ENCODE data around the gene BBX. TPM values are rescaled to one million over a fixed set of nuclear protein-coding genes. Genes with fewer than 3 reads are reported as not detected.
"Not testable (repeated sequence)": the region's sequence is repeated elsewhere in the genome, so short reads cannot be mapped to it uniquely, and the experiment has no call there.

BBX gene
- total RNA-seq, 1 donor from 2014 or later, result 38.1 TPM

GRCh38 chr3:107542665-107543064, 19.9 kb downstream of the BBX start:
- no peak for DNase-seq (ENCODE audit: low read depth in 2 of 2)

GRCh38 chr3:107543666-107544065, 20.9 kb downstream of the BBX start:
- DNase-seq (ENCODE audit: low read depth in 2 of 2), result peak; percentile 45 to 59

GRCh38 chr3:107545680-107546120, 22.9 kb downstream of the BBX start:
- DNase-seq (ENCODE audit: low read depth in 2 of 2), result no peak

DNA sequence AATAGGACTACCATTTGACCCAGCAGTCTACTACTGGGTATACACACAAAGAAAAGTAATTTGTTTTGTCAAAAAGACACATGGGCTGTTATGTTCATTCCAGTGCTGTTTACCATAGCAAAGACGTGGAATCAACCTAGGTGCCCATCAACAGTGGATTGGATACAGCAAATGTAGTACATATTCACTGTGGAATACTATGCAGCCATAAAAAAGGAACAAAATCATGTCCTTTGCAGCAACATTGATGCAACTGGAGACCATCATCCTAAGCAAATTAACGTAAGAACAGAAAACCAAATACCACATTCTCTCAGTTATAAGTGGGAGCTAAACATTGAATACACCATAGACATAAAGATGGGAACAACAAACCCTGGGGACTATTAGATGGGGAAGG, 25.8 kb downstream of the BBX start:
- DNase-seq (ENCODE audit: low read depth in 2 of 2), result no peak

GRCh38 chr3:107555359-107555758, 32.6 kb downstream of the BBX start:
- no peak for DNase-seq (ENCODE audit: low read depth in 2 of 2)

DNA sequence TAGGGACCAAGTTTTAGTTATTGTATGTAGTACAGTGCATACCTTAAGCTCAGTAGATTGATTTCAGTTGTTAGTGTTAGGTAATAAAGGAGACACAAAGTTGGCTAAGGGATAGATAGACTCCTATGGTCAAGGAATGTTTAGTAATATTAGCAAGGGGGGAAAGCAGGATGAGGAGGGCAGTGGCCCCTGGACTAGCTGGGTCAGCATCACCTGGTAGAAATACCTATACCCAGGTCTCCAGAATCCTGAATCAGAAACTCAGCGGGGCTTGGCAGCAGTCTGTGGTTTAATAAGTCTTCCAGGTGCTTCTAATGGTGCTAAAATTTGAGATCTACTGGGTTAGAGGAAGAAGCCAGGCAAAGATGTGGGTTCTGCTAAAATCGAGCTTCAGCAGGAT, 35.0 kb downstream of the BBX start:
- no peak for DNase-seq (ENCODE audit: low read depth in 2 of 2)

DNA sequence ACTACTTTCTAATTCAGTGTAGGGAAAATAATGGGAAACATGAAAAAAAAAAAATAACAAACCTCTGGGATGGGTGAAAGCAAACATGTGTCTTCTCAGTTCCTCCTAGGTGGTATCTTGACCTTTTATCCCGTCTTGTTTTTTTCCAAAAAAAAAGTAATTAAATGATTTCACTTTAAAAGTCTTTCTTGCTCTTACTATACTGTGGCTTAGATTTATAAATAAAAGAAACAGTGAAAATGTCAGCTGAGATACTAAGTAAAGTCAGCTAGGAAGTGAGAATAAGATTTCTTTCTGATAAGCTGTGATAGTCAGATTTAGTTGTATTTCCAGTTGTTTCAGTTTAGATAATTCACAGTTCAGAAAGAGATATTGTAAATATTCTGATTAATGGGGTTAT, 37.4 kb downstream of the BBX start:
- no peak for DNase-seq (ENCODE audit: low read depth in 2 of 2)

GRCh38 chr3:107561980-107562379, 39.2 kb downstream of the BBX start:
- no peak for DNase-seq (ENCODE audit: low read depth in 2 of 2)

- DNase-seq (ENCODE audit: low read depth in 2 of 2), result no peak
Observed at GRCh38 chr3:107562969-107563529, 40.3 kb downstream of the BBX start.

- not testable (repeated sequence) for DNase-seq (ENCODE audit: low read depth in 2 of 2)
Observed at GRCh38 chr3:107565244-107565643, 42.5 kb downstream of the BBX start.

DNA sequence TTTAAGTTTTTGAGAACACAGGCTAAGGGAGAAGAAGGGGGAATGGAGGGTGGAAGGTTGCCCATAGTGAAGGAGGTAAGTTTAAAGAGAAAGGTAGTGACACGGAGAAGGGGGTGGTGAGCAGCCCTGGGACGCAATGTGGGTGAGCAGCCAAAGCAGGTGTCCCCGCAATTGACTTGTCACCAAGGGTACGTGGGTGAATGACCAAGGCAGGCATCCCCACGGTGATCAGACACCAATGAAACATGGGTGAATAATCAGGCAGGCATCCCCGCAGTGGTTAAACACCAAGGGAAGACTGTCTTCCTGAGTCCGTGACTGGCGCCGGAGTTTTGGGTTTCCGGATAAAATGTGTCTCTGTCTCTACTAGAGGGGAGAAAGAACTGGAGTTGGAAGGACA, 48.3 kb downstream of the BBX start:
- not testable (repeated sequence) for DNase-seq (ENCODE audit: low read depth in 2 of 2)

- not testable (repeated sequence) for DNase-seq (ENCODE audit: low read depth in 2 of 2)
Observed at GRCh38 chr3:107571492-107571891, 48.7 kb downstream of the BBX start.

- DNase-seq (ENCODE audit: low read depth in 2 of 2), result peak; percentile 56 to 64
Observed at GRCh38 chr3:107574650-107575049, 51.9 kb downstream of the BBX start.

DNA sequence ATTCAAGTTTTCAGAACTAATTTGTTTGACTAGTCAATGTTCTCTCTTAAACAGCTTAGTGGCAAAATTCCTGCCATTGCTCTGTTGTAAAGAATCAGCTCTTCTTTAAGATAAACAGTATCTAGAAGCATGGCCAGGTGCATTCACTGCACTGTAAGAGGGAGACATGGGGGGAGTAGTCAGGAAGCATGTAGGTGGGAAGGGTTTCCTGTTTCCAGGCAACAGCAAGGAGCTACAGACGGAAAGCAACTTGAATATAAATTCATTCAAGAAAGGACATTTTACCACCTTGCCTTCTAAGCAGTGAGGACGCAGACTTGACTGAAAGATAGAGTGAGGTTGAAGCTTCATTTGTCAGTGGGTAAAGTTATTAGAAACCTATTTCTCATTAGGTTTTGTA, 55.3 kb downstream of the BBX start:
- DNase-seq (ENCODE audit: low read depth in 2 of 2), result peak in 1 of 2 donors; percentile 35

GRCh38 chr3:107578523-107578922, 55.8 kb downstream of the BBX start:
- no peak for DNase-seq (ENCODE audit: low read depth in 2 of 2)

- DNase-seq (ENCODE audit: low read depth in 2 of 2), result no peak
Observed at GRCh38 chr3:107579371-107579770, 56.6 kb downstream of the BBX start.

DNA sequence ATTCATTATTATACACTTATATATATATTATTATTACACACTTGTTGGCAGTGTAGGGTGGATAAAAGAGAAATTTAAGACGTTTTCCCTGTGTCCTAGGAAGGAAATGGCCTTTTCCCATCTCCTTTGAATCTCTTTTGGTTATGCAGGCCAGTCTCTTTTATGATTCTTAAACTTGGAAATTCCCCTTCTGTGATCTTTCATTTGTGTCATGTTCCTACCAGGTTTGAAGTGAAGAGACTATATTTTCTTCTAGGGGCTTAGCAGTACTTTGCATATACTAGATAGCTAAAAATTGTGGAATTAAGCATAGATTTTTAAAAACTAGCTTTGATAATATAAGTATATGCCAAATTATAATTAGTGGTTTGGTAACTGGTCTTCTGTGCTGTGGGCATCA, 58.5 kb downstream of the BBX start:
- no peak for DNase-seq (ENCODE audit: low read depth in 2 of 2)

GRCh38 chr3:107588217-107588616, 65.5 kb downstream of the BBX start:
- DNase-seq (ENCODE audit: low read depth in 2 of 2), result no peak

DNA sequence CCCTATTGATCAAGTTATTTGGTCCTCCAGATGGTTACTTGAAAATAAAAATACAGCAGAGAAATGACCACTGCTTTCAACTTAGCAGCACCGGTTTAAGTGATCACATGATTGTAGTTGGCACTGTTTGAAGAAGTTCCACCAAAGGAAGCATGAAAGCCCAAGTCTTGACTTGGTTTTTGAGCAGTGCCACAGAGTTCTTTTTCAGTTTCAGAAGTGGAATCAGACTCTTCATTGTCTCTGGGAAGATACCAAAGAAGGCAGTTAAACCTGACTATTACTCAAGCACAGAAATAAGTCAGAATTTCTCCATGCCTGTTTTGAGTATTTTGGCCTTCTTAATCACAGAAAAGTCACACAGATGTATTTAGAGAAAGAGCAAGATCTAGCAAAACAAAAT, 66.7 kb downstream of the BBX start:
- no peak for DNase-seq (ENCODE audit: low read depth in 2 of 2)

DNA sequence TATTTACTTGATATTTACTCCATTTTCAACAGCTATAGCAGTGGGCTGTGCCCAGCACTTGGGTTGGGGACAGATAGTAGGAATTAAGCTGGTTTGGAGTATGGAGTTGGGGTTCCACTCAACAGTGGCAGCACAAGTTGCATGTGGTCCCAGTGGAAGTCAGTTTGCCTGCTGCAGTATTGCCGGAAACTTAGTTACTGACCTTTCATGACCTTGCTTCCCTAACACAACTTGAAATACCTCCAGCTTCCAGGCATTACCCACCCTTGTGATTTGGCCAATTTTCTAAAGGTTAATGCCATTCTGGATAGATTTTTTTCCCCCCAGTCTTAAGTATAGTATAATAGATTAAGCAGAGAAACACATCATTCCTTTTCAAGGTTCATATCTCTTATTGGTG, 68.0 kb downstream of the BBX start:
- DNase-seq (ENCODE audit: low read depth in 2 of 2), result peak; percentile 7 to 49

GRCh38 chr3:107592073-107592472, 69.3 kb downstream of the BBX start:
- DNase-seq (ENCODE audit: low read depth in 2 of 2), result no peak

GRCh38 chr3:107594870-107595269, 72.1 kb downstream of the BBX start:
- DNase-seq (ENCODE audit: low read depth in 2 of 2), result no peak

DNA sequence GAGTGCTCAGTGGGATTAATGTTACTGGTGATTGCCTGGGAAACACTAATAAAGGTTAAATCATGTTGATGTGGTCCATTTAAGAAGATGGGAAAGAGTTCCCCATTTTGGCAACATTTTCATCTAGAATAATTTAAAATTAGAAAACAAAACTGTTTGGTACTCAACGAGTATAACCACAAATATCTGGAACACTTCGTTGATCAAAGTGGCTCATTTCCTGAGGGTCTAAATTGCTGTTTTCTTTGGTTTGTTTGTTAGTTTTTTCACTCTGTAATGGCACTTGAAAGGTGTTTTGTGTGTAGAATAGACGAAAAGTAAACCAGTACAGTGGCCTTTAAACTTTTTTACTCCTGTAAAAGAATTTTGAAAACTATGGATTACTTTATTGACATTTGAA, 73.9 kb downstream of the BBX start:
- no peak for DNase-seq (ENCODE audit: low read depth in 2 of 2)

Measured in dermis microvascular lymphatic vessel endothelial cell (primary cell).